Stimulated activated CD8-positive, alpha-beta memory T cell treated with anti-CD3 and anti-CD28 coated beads, Interleukin-2, amount 100 ng/mL, for 48 hours (primary cell): Measurements from ENCODE around the gene FXYD3.

Experiments
- DNase-seq, 2 donors: peaks; one replicate each; pipeline ENCODE4 v3.0.0-alpha.2; 2020; ENCODE audit warnings: low read depth in 2 of 2

The FXYD3 gene

GRCh38 chr19:35115177-35115951, at the start of gene FXYD3:
Gene FXYD3, plus strand, starts transcription at chr19:35115823. Its CDS starts 3,554 bp downstream, at chr19:35119377.
- DNase-seq = no peak

DNA sequence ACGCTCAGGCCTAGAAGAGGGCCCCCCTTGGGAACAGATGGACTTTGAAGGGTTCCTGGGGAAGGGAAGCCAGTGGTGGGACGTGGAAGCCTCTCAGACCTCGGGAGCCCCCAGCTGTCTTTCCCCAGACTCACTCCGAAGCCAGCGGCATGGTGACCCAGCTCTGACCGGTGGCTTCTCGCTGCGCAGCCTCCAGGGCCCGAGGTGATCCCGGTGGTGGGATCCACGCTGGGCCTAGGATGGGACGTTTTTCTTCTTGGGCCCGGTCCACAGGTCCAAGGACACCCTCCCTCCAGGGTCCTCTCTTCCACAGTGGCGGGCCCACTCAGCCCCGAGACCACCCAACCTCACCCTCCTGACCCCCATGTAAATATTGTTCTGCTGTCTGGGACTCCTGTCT, 49.5 kb upstream of the FXYD3 start:
- no peak for DNase-seq

DNA sequence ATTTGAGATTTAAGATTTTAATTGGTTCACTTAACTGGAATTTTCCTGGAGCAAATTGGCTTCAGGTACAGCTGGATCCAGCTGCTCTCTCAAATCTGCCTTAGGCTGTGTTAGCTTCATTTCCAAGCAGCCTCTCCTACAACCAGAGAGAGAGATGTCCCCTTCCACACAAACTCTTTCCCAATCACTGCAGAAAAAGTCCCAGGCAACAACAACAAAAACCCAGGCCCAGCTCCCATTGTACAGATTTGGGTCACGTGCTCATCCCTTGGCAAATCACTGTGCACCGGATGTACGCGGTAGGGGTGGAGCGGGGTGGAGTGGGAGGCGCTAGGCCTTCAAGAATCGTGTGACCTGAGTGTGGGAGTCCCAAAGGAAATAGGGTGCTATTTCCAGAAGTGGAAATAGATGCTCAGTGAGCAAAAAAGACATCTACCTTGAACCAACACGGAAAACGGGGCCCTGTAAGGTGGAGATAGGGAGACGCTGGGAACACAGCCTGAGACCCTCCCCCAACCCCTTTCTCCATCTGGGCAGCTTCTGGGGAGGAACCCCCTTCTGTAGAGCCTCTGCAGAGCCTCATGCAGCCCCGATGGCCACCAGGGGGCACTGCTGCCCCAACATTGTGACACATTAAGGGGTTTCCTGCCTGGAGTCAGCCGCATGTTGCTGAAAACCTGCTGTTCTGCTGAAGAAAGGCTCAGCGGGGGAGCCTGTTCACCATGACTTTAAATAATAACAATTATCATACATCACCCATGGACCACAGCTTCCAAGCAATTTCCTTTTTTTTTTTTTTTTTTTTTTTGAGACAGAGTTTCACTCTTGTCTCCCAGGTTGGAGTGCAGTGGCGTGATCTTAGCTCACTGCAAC, 48.7 kb upstream of the FXYD3 start:
- DNase-seq = peak; percentile 88 to 91

DNA sequence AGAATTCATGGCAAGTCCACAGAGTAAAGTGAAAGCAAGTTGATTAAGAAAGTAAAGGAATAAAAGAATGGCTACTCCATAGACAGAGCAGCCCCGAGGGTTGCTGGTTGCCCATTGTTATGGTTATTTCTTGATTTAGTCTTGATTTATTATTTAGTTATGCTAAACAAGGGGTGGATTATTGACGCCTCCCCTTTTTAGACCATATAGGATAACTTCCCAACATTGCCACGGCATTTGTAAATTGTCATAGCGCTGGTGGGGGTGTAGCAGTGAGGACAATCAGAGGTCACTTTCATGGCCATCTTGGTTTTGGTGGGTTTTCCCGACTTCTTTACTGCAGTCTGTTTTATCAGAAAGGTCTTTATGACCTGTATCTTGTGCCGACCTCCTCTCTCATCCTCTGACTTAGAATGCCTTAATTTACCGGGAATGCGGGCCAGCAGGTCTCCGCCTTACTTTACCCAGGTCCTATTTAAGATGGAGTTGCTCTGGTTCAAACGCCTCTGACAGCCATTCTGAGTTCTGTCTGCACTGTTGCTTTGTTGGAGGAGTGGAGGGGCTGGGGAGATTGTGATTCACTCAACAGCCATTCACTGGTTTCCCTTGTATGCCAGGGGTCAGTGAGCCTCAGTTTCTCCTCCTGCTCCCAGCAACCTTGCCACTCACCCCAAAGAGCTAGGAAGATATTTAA, 46.5 kb upstream of the FXYD3 start:
- no peak for DNase-seq

- no peak for DNase-seq
Observed at GRCh38 chr19:35069696-35070095, 45.9 kb upstream of the FXYD3 start.

DNA sequence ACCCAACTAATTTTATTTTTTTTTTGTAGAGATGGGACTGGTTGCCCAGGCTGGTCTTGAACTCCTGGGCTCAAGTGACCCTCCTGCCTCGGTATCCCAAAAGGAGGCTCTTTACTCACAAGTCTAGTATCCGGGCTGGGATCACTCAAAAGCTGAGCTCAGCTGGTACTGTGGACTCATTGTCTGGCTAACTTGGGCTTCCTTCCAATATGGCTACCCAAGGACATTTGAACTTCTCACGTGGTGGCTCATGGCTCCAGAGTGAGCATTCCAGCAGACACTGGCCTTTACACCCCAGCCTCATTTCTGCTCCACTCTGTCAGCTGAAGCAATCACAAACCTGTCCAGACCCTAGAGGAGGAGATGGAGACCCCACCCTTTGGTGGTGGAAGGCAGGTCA, 45.2 kb upstream of the FXYD3 start:
- no peak for DNase-seq

DNA sequence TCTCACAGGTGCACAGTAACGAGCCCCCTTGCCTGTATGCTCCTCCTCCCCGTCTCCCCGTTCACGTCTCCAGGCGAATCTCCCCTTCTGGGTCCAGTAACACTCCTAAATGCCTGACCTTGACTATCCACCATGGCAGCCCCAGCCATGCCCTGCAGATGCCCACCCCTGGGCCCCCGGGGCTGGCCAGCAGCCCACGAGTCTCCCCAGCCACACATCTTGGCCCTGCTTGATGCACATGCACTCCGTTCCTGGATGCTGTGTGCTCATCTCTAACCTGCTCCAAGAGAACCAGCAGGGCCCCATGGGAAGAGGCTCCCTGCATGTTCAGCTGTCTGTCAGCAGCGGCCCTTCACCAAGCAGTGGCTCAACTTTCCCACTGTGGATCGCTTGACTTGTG, 42.1 kb upstream of the FXYD3 start:
- DNase-seq = no peak

GRCh38 chr19:35073941-35074340, 41.7 kb upstream of the FXYD3 start:
- no peak for DNase-seq

GRCh38 chr19:35074426-35075201, 41.0 kb upstream of the FXYD3 start:
- no peak for DNase-seq

- no peak for DNase-seq
Observed at GRCh38 chr19:35075202-35076025, 40.2 kb upstream of the FXYD3 start.

GRCh38 chr19:35076026-35076370, 39.6 kb upstream of the FXYD3 start:
- DNase-seq = no peak

DNA sequence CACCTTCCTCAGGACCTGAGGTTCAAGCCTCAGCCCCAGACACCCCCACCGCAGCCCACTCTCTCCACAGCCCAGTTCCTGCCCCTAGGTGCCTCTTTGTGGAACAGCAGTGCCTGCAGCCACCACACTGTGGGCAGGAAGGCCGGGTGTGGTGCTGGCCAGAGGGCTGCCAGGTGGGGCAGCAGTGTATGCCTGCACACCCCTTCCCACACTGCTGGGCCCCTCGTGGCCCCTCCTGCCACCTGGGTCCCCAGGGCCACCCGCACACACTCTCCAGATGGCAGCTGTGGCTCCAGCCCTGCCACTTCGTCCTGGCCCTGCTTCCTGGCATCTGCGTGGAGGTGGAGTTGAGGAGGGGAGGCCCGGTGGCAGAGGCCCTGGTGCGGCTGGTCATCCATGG, 39.0 kb upstream of the FXYD3 start:
- DNase-seq = no peak

GRCh38 chr19:35077411-35078223, 38.0 kb upstream of the FXYD3 start:
- DNase-seq = no peak

GRCh38 chr19:35079826-35080225, 35.8 kb upstream of the FXYD3 start:
- DNase-seq = no peak

DNA sequence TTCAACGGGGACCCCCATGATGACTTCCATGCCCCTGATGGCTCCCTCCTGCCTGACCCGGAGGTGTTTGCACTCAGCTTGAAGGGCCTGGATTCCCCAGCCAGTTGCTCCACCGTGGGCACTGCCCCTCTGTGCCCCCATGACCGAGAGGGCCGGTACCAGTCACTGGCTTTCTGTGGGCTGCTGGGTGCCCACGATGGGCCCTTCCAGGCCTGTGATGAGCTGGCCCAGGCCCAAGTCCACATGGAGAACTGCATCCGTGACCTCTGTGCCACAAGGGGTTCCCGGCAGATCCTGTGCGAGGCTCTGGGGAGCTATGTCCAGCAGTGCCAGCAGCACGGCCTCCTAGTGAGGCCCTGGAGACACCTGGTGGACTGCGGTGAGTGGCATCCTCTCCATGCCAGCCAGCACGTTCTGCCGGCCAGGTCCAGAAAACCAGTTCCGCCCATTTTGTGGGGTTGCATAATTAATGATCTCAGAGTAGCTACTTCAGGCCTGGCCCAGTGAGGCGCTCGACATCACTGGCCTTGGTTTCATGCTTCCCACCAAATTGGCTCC, 34.9 kb upstream of the FXYD3 start:
- DNase-seq = no peak

GRCh38 chr19:35081201-35081600, 34.4 kb upstream of the FXYD3 start:
- no peak for DNase-seq

GRCh38 chr19:35083691-35084508, 31.7 kb upstream of the FXYD3 start:
- DNase-seq = no peak

DNA sequence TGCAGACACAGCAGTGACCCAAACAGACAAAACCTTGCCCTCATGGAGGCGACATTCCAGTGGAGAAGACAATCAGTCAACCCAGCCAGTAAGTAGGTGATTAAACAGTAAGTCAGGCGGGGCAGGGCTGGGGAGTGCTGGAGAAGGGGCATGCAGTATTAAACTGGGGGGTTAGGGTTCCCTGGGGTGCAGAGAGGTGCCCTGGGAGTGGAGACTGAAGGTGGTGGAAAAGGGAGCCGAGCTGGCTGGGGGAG, 31.2 kb upstream of the FXYD3 start:
- DNase-seq = no peak

DNA sequence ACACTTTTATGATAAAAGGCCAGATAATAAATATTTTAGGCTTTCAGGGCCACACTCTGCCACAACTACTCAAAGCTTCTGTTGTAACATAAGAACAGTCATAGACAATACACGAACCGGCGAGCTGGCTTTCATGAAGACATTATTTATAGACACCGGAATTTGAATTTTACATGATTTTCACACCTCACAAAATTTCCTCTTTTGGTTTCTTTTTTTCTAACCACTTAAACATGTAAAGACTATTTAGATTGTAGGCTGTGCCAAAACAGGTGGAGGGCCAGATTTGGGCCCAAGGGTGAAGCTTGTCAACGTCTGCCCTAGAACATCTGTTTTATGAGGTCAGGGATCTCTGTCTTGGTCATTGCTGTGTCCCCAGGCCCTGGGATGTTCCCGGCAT, 29.7 kb upstream of the FXYD3 start:
- DNase-seq = no peak
